Measurements from ENCODE around the gene TRIM65. TPM values are rescaled to one million over a fixed set of nuclear protein-coding genes. Genes with fewer than 3 reads are reported as not detected.
"Not testable (repeated sequence)": the region's sequence is repeated elsewhere in the genome, so short reads cannot be mapped to it uniquely, and the experiment has no call there.

TRIM65 gene
- total RNA-seq, 1 experiment from 2014 or later = 23.1 TPM

DNA sequence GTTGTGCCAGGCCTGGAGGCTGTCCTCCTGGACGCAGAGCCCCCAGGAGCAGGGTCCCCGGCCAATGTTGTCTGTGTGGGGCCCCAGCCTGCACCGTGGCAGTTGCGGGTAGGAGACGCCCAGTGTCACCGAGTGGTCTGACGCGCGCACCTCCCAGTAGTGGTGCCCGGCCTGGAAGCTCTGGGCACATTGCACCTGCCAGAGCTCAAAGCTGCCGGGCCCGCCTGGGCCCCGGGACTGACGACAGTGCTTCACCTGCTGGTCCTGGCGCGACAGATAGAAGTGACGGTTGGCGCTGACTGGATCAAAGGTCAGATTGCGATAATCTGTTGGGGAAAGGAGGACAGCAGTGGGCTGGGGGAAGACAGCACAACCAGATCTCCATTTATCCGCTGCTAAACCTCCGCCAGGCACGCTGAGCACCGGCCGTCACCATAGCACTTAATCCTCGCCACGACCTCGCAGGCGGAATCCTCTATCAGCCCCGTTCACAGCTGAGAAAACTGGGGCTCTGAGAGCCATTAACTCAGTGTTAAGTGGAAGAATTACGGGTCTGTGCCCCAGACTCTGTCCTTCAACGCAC lies 5.6 kb downstream of the TRIM65 start:
- Mint-ChIP-seq H3K27ac (ENCODE audit: unreplicated experiment) (no peak overlapping the region), H3K27me3 (ENCODE audit: insufficient read depth, unreplicated experiment) (no peaks in the 10 kb centered on the region), H3K36me3 (ENCODE audit: insufficient read depth, unreplicated experiment) (peaks cover 27% of the 10 kb centered on the region), H3K9me3 (ENCODE audit: unreplicated experiment) (no peaks in the 10 kb centered on the region), H3K4me3 (ENCODE audit: unreplicated experiment) (no peak overlapping the region), H3K4me1 (ENCODE audit: low read depth, unreplicated experiment) (peaks cover 19% of the 10 kb centered on the region)
- intact Hi-C loops (cut with micrococcal nuclease; ENCODE audit: unreplicated experiment) = no loop called here
- no peak for TF ChIP-seq CTCF (IDR thresholded peaks at IDR 0.05; ENCODE audit: insufficient read depth in 1 of 2, low read depth in 1 of 2, low read length in 1 of 2, severe bottlenecking in 1 of 2, unreplicated experiment in 1 of 2)
- ChIA-PET CTCF (no interaction called here), POLR2A (no interaction called here)
- peaks cover 16% of the 10 kb centered on the region for H3K4me1 ChIP-seq
- no peak overlapping the region for H3K4me3 ChIP-seq (ENCODE audit: low read depth, low read length)
- no peaks in the 10 kb centered on the region for H3K9me3 ChIP-seq
- no peaks in the 10 kb centered on the region for H3K27me3 ChIP-seq (replicated peaks; ENCODE audit: control insufficient read depth, insufficient read depth, low read length)
- BruUV-seq (replicated peaks) = no TSS peak
- peaks cover 2% of the 10 kb centered on the region; the same call in 1 of the 2 replicates for H3K36me3 ChIP-seq (ENCODE audit: control insufficient read depth, insufficient read depth, low read length)
- DNase-seq = no peak

- Mint-ChIP-seq H3K9me3 (ENCODE audit: unreplicated experiment) (no peaks in the 10 kb centered on the region), H3K4me1 (ENCODE audit: low read depth, unreplicated experiment) (peaks cover 8% of the 10 kb centered on the region), H3K27ac (ENCODE audit: unreplicated experiment) (no peak overlapping the region), H3K4me3 (ENCODE audit: unreplicated experiment) (no peak overlapping the region), H3K36me3 (ENCODE audit: insufficient read depth, unreplicated experiment) (peaks cover 17% of the 10 kb centered on the region), H3K27me3 (ENCODE audit: insufficient read depth, unreplicated experiment) (no peaks in the 10 kb centered on the region)
- H3K9me3 ChIP-seq = no peaks in the 10 kb centered on the region
- no peak for TF ChIP-seq CTCF (IDR thresholded peaks at IDR 0.05; ENCODE audit: insufficient read depth in 1 of 2, low read depth in 1 of 2, low read length in 1 of 2, severe bottlenecking in 1 of 2, unreplicated experiment in 1 of 2)
- ChIA-PET CTCF (interaction anchor here (0.5 to 1.2 kb wide), 2 partner anchors 11 to 14 kb away, joined by 4 to 12 read pairs; partner anchors contain the start of gene TRIM47), POLR2A (interaction anchor here (0.6 kb wide), 1 partner anchor 196 kb away, joined by 7 read pairs; no protein-coding TSS in a partner anchor)
- H3K4me1 ChIP-seq = 0 out of 2 replicates have a peak, but pooled peaks cover 5% of the 10 kb centered on the region
- DNase-seq = no peak
- H3K36me3 ChIP-seq (ENCODE audit: control insufficient read depth, insufficient read depth, low read length) = peaks cover 2% of the 10 kb centered on the region; the same call in 1 of the 2 replicates
- no peak overlapping the region for H3K4me3 ChIP-seq (ENCODE audit: low read depth, low read length)
- H3K27me3 ChIP-seq (replicated peaks; ENCODE audit: control insufficient read depth, insufficient read depth, low read length) = no peaks in the 10 kb centered on the region
- TSS peak; percentile 39 for BruUV-seq (replicated peaks)
- intact Hi-C loops (cut with micrococcal nuclease; ENCODE audit: unreplicated experiment) = no loop called here
These were observed 7.3 kb downstream of the TRIM65 start for GRCh38 chr17:75889454-75889853.

DNA sequence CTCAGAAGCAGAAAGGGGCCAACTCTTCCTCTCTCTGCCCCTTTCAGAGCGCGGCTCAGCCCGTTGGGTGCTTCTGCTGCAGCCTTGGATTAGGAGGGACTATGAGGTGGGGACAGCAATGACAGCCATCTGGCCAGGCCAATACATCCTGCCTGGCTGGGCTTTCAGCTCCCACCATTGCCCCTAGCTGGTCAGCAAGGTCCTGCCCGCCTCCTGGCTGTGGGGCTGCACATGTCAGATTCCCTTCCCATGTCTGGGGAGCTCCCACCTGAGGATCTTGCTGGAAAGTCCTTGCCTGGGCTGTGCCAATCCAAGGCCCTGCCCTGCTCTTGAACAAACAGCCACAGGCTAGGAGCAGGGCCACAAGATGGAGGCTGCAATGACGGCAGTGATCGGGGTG lies 8.3 kb downstream of the TRIM65 start:
- peaks cover 11% of the 10 kb centered on the region for H3K36me3 Mint-ChIP-seq (ENCODE audit: insufficient read depth, unreplicated experiment)

DNA sequence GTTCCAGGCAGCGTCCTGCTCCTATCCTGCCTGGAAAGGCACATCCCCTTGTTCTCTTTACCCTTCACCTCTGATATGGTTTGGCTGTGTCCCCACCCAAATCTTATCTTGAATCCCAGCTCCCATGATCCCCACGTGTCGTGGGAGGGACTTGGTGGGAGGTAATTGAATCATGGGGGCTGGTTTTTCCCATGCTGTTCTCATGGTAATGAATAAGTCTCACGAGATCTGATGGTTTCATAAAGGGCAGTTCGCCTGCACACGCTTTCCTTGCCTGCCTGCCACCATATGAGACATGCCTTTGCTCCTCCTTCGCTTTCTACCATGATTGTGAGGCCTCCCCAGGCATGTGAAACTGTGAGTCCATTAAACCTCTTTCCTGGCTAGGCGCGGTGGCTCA lies 10.9 kb downstream of the TRIM65 start:
- intact Hi-C loops (cut with micrococcal nuclease; ENCODE audit: unreplicated experiment); H3K27me3 Mint-ChIP-seq (ENCODE audit: insufficient read depth, unreplicated experiment); H3K27me3 ChIP-seq (replicated peaks; ENCODE audit: control insufficient read depth, insufficient read depth, low read length); BruUV-seq (replicated peaks); H3K4me3 ChIP-seq (ENCODE audit: low read depth, low read length); DNase-seq; POLR2A ChIA-PET; H3K9me3 Mint-ChIP-seq (ENCODE audit: unreplicated experiment); H3K4me1 Mint-ChIP-seq (ENCODE audit: low read depth, unreplicated experiment); H3K36me3 Mint-ChIP-seq (ENCODE audit: insufficient read depth, unreplicated experiment); H3K36me3 ChIP-seq (ENCODE audit: control insufficient read depth, insufficient read depth, low read length); H3K4me1 ChIP-seq; H3K27ac Mint-ChIP-seq (ENCODE audit: unreplicated experiment); H3K9me3 ChIP-seq; H3K4me3 Mint-ChIP-seq (ENCODE audit: unreplicated experiment): not testable (repeated sequence)
- CTCF ChIA-PET = interaction anchor here (0.6 kb wide), 1 partner anchor 40 kb away, joined by 3 read pairs; no protein-coding TSS in a partner anchor

More for the DNA sequence above, 8.3 kb downstream of the TRIM65 start:
- Mint-ChIP-seq H3K9me3 (ENCODE audit: unreplicated experiment) (no peaks in the 10 kb centered on the region), H3K27ac (ENCODE audit: unreplicated experiment) (no peak overlapping the region), H3K27me3 (ENCODE audit: insufficient read depth, unreplicated experiment) (no peaks in the 10 kb centered on the region), H3K4me3 (ENCODE audit: unreplicated experiment) (no peak overlapping the region), H3K4me1 (ENCODE audit: low read depth, unreplicated experiment) (no peaks in the 10 kb centered on the region)
- no peak for DNase-seq
- ChIA-PET CTCF (interaction anchor here (0.7 to 1.3 kb wide), 2 partner anchors 11 to 28 kb away, joined by 3 read pairs; no protein-coding TSS in a partner anchor), POLR2A (no interaction called here)
- no peak overlapping the region for H3K4me3 ChIP-seq (ENCODE audit: low read depth, low read length)
- peaks cover 2% of the 10 kb centered on the region; the same call in 1 of the 2 replicates for H3K36me3 ChIP-seq (ENCODE audit: control insufficient read depth, insufficient read depth, low read length)
- no peak for TF ChIP-seq CTCF (IDR thresholded peaks at IDR 0.05; ENCODE audit: insufficient read depth in 1 of 2, low read depth in 1 of 2, low read length in 1 of 2, severe bottlenecking in 1 of 2, unreplicated experiment in 1 of 2)
- BruUV-seq (replicated peaks) = no TSS peak
- intact Hi-C loops (cut with micrococcal nuclease; ENCODE audit: unreplicated experiment) = no loop called here
- 0 out of 2 replicates have a peak, but pooled peaks cover 5% of the 10 kb centered on the region for H3K4me1 ChIP-seq
- no peaks in the 10 kb centered on the region for H3K27me3 ChIP-seq (replicated peaks; ENCODE audit: control insufficient read depth, insufficient read depth, low read length)
- H3K9me3 ChIP-seq = no peaks in the 10 kb centered on the region
